MG63 (cell line): Measurements from ENCODE around the gene NCAPH2. TPM values are rescaled to one million over a fixed set of nuclear protein-coding genes. Genes with fewer than 3 reads are reported as not detected.

ENCODE experiments used
- DNase-seq: peaks from one replicate; pipeline ENCODE4 v3.0.0-alpha.2; 2020
- H3K27me3 ChIP-seq: fragments of 250-450 bp; sonication (Bioruptor Pico); 2 replicates; pipeline ENCODE4 v1.5.1; 2020; ENCODE audit warnings: mild to moderate bottlenecking, moderate library complexity
- H3K36me3 ChIP-seq: fragments of 250-450 bp; sonication (Bioruptor Pico); 2 replicates; pipeline ENCODE4 v1.5.1; 2020; ENCODE audit warnings: mild to moderate bottlenecking, moderate library complexity
- H3K4me3 ChIP-seq: fragments of 250-450 bp; sonication (Bioruptor Pico); 2 replicates; pipeline ENCODE4 v1.5.1; 2020; ENCODE audit warnings: mild to moderate bottlenecking, moderate library complexity
- H3K9me3 ChIP-seq: fragments of 250-450 bp; sonication (Bioruptor Pico); 2 replicates; pipeline ENCODE4 v1.5.1; 2020; ENCODE audit warnings: mild to moderate bottlenecking, moderate library complexity
- total RNA-seq: library from RNA; depleted of rRNA; stranded (reverse); fragments of >200 nt; shearing (Covaris generic); gene quantifications from 2 replicates; pipeline ENCODE4 v1.2.3, GENCODE V29; 2014; ENCODE audit warnings: low replicate concordance

The NCAPH2 gene
- total RNA-seq, 1 experiment from 2014 or later = 102 TPM

- Histone ChIP-seq H3K4me3 (no peak overlapping the region), H3K9me3 (no peaks in the 10 kb centered on the region), H3K36me3 (peaks cover 53% of the 10 kb centered on the region), H3K27me3 (no peaks in the 10 kb centered on the region)
- no peak for DNase-seq
Observed at GRCh38 chr22:50521710-50522109, 13.7 kb downstream of the NCAPH2 start.

- no peaks in the 10 kb centered on the region for H3K9me3 ChIP-seq
- H3K27me3 ChIP-seq = no peaks in the 10 kb centered on the region
- no peak for DNase-seq
- H3K4me3 ChIP-seq = no peak overlapping the region
- peaks cover 49% of the 10 kb centered on the region for H3K36me3 ChIP-seq
Observed at GRCh38 chr22:50522208-50522805, 14.3 kb downstream of the NCAPH2 start.

GRCh38 chr22:50522806-50523438, 14.9 kb downstream of the NCAPH2 start:
- H3K4me3 ChIP-seq = no peak overlapping the region
- DNase-seq = no peak
- H3K9me3 ChIP-seq = no peaks in the 10 kb centered on the region
- no peaks in the 10 kb centered on the region for H3K27me3 ChIP-seq
- H3K36me3 ChIP-seq = peaks cover 44% of the 10 kb centered on the region

GRCh38 chr22:50523458-50523805, 15.4 kb downstream of the NCAPH2 start:
- Histone ChIP-seq H3K9me3 (no peaks in the 10 kb centered on the region), H3K4me3 (no peak overlapping the region), H3K36me3 (peaks cover 38% of the 10 kb centered on the region), H3K27me3 (no peaks in the 10 kb centered on the region)
- DNase-seq = no peak

- no peaks in the 10 kb centered on the region for H3K27me3 ChIP-seq
- no peak for DNase-seq
- peak overlapping the region; percentile 63 for H3K4me3 ChIP-seq
- no peaks in the 10 kb centered on the region for H3K9me3 ChIP-seq
- H3K36me3 ChIP-seq = peaks cover 32% of the 10 kb centered on the region
Observed at GRCh38 chr22:50523806-50524675, 16.0 kb downstream of the NCAPH2 start.

- H3K36me3 ChIP-seq = peaks cover 26% of the 10 kb centered on the region
- DNase-seq = peak; percentile 44
Observed at GRCh38 chr22:50524676-50525103, 16.7 kb downstream of the NCAPH2 start.

GRCh38 chr22:50525104-50525857, 17.3 kb downstream of the NCAPH2 start, which contains the start of gene SCO2:
Gene SCO2 (minus strand): TSS chr22:50525598. CDS start chr22:50524411, 1,187 bp downstream.
- DNase-seq = peak; percentile 96
- H3K27me3 ChIP-seq = no peaks in the 10 kb centered on the region

More at GRCh38 chr22:50524676-50525103, 16.7 kb downstream of the NCAPH2 start:
- peak overlapping the region; percentile 63 for H3K4me3 ChIP-seq
- H3K27me3 ChIP-seq = no peaks in the 10 kb centered on the region
- no peaks in the 10 kb centered on the region for H3K9me3 ChIP-seq

GRCh38 chr22:50525858-50526107, 17.8 kb downstream of the NCAPH2 start:
- Histone ChIP-seq H3K4me3 (peak overlapping the region; percentile 63), H3K27me3 (no peaks in the 10 kb centered on the region), H3K36me3 (peaks cover 21% of the 10 kb centered on the region), H3K9me3 (no peaks in the 10 kb centered on the region)
- no peak for DNase-seq

More at GRCh38 chr22:50525104-50525857, 17.3 kb downstream of the NCAPH2 start, which contains the start of gene SCO2:
- peak within 1 kb of the TSS; percentile 63 for H3K4me3 ChIP-seq
- H3K36me3 ChIP-seq = peaks cover 21% of the 10 kb centered on the region
- H3K9me3 ChIP-seq = no peaks in the 10 kb centered on the region

- peak; percentile 84 for DNase-seq
- Histone ChIP-seq H3K4me3 (peak overlapping the region; percentile 63), H3K36me3 (peaks cover 21% of the 10 kb centered on the region), H3K27me3 (no peaks in the 10 kb centered on the region), H3K9me3 (no peaks in the 10 kb centered on the region)
Observed at GRCh38 chr22:50526108-50526833, 18.2 kb downstream of the NCAPH2 start.

GRCh38 chr22:50526834-50527801, 19.1 kb downstream of the NCAPH2 start:
- DNase-seq = peak; percentile 91
- peak overlapping the region; percentile 63 for H3K4me3 ChIP-seq

GRCh38 chr22:50527921-50528681, 20.1 kb downstream of the NCAPH2 start:
- Histone ChIP-seq H3K27me3 (no peaks in the 10 kb centered on the region), H3K36me3 (peaks cover 19% of the 10 kb centered on the region), H3K9me3 (no peaks in the 10 kb centered on the region), H3K4me3 (no peak overlapping the region)
- no peak for DNase-seq

More at GRCh38 chr22:50526834-50527801, 19.1 kb downstream of the NCAPH2 start:
- Histone ChIP-seq H3K36me3 (peaks cover 21% of the 10 kb centered on the region), H3K9me3 (no peaks in the 10 kb centered on the region), H3K27me3 (no peaks in the 10 kb centered on the region)

- Histone ChIP-seq H3K9me3 (no peaks in the 10 kb centered on the region), H3K4me3 (peak overlapping the region; percentile 59), H3K27me3 (no peaks in the 10 kb centered on the region), H3K36me3 (peaks cover 12% of the 10 kb centered on the region)
- no peak for DNase-seq
Observed at GRCh38 chr22:50528682-50529415, 20.8 kb downstream of the NCAPH2 start.

- H3K27me3 ChIP-seq = no peaks in the 10 kb centered on the region
- no peaks in the 10 kb centered on the region for H3K9me3 ChIP-seq
- peaks cover 6% of the 10 kb centered on the region for H3K36me3 ChIP-seq
- peak overlapping the region; percentile 59 for H3K4me3 ChIP-seq
- peak; percentile 40 for DNase-seq
Observed at GRCh38 chr22:50529416-50529896, 21.4 kb downstream of the NCAPH2 start.
